ENCODE data around the gene LDB2.

DNA sequence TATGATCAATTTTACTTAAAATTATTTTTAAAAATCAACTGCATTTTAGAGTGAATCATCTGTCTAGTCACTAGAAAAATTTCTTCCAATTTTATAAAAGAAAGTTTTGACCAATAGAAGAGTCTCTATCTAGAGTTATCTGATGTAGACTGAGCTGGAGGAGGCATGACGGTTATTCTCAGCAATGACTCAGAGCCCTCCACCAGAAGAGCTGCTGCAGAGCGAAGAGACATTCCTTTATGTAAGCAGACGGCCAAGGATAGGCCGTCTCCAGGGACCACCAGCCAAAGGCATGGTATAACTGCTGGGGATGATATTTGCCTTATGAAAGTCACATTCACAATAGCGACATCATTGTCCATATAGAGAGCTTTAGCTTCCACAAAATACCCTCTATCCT, 23.0 kb downstream of the LDB2 start:
- TF ChIP-seq, protein P1, sequence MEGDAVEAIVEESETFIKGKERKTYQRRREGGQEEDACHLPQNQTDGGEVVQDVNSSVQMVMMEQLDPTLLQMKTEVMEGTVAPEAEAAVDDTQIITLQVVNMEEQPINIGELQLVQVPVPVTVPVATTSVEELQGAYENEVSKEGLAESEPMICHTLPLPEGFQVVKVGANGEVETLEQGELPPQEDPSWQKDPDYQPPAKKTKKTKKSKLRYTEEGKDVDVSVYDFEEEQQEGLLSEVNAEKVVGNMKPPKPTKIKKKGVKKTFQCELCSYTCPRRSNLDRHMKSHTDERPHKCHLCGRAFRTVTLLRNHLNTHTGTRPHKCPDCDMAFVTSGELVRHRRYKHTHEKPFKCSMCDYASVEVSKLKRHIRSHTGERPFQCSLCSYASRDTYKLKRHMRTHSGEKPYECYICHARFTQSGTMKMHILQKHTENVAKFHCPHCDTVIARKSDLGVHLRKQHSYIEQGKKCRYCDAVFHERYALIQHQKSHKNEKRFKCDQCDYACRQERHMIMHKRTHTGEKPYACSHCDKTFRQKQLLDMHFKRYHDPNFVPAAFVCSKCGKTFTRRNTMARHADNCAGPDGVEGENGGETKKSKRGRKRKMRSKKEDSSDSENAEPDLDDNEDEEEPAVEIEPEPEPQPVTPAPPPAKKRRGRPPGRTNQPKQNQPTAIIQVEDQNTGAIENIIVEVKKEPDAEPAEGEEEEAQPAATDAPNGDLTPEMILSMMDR (IDR thresholded peaks at IDR 0.05), result no peak
- no peak for TF ChIP-seq POLR2A (IDR thresholded peaks at IDR 0.05)

Data from heart left ventricle (tissue), 13 donors.